ENCODE results near the gene MRAP2.
A peak's percentile ranks its signal among the peaks of the same experiment; 100 is the strongest.

MRAP2 gene, protein sequence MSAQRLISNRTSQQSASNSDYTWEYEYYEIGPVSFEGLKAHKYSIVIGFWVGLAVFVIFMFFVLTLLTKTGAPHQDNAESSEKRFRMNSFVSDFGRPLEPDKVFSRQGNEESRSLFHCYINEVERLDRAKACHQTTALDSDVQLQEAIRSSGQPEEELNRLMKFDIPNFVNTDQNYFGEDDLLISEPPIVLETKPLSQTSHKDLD

DNA sequence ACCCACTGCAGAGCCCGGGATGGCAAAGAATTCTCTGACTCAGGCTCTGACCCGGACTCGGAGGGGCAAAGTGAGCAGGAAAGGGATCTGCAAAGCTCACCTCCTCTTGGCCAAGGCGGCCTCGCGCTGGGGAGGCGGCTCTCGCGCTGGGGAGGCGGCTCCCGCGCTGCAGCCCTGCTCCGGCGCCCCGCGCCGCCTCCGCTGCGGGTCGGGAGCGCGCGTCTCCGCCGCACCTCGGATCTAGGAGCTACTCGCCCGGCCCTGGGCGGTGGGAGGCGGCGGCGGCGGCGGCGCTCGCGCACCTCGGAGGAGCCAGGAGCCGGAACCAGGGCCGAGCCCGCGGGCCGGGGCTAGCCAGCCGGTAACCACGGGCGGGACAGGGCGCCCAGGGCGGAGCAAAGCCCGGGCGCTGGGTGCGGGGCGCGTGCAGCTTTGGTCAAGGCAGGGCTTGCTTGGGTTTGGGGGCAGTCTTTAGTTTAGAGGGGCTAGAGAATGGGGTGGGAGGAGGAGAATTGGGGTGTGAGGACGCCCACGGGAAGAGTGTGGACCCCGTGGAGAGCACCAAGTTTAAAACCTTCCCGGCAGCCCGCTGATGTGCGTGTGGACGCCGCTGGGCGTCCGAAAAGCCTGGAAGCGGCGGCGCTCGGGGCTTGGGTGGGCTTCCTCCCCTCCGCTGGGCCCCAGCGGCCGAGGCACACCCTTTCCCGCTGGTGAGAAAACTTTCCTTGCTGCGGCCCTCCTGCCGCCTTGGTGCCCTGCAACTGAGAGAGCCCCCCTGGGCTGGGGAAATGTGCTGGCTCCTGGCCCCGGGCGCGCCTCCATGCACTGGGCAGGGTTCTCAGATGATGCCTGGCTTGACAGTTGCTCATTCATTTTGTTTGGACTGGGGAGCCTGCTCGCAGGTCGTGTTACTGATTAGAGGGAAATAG, at the start of gene MRAP2:
TSS of gene MRAP2 (plus strand) at position 250 of the 929 bp plus-strand sequence. CDS start 21,547 bp downstream, outside the sequence.
- Histone ChIP-seq H3K9me3 (ENCODE audit: control insufficient read depth, low read length) (no peaks in the 10 kb centered on the region), H3K79me2 (no peaks in the 10 kb centered on the region), H3K4me2 (ENCODE audit: low read length) (peak within 1 kb of the TSS; percentile 85), H3K9ac (no peak within 1 kb of the TSS), H3K27me3 (ENCODE audit: control insufficient read depth, insufficient read depth, low read length) (no peaks in the 10 kb centered on the region), H3K4me1 (no peaks in the 10 kb centered on the region), H3K4me3 (ENCODE audit: low read depth, low read length) (peak within 1 kb of the TSS; percentile 51), H3K36me3 (ENCODE audit: control insufficient read depth, insufficient read depth, low read length) (no peaks in the 10 kb centered on the region), H3K27ac (no peak within 1 kb of the TSS), H2AFZ (peak within 1 kb of the TSS; percentile 90)
- TF ChIP-seq, protein P1, sequence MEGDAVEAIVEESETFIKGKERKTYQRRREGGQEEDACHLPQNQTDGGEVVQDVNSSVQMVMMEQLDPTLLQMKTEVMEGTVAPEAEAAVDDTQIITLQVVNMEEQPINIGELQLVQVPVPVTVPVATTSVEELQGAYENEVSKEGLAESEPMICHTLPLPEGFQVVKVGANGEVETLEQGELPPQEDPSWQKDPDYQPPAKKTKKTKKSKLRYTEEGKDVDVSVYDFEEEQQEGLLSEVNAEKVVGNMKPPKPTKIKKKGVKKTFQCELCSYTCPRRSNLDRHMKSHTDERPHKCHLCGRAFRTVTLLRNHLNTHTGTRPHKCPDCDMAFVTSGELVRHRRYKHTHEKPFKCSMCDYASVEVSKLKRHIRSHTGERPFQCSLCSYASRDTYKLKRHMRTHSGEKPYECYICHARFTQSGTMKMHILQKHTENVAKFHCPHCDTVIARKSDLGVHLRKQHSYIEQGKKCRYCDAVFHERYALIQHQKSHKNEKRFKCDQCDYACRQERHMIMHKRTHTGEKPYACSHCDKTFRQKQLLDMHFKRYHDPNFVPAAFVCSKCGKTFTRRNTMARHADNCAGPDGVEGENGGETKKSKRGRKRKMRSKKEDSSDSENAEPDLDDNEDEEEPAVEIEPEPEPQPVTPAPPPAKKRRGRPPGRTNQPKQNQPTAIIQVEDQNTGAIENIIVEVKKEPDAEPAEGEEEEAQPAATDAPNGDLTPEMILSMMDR (IDR thresholded peaks at IDR 0.05), result no peak

DNA sequence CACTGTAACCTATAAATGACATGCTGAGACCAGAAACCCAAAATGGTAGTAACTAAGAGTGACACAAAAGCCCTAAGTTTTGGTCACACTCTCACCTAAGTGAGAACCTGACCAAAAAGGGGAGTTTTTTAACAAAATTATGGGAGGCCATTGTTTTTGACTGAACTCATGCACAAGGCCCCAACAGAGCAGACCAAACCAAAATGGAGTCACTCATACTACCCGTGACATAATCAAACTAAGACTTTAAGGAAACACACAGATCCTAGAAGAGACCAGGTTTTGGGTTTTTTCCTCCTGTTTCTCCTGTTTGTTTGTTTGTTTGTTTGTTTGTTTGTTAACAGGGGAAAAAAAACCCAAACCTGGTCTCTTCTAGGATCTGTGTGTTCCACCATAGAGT, 49.2 kb upstream of the MRAP2 start:
- no peak overlapping the region for H2AFZ ChIP-seq
- H3K4me3 ChIP-seq (ENCODE audit: low read depth, low read length), result no peak overlapping the region
- no peaks in the 10 kb centered on the region for H3K27me3 ChIP-seq (ENCODE audit: control insufficient read depth, insufficient read depth, low read length)
- H3K4me1 ChIP-seq, result no peaks in the 10 kb centered on the region
- H3K27ac ChIP-seq, result no peak overlapping the region
- H3K9me3 ChIP-seq (ENCODE audit: control insufficient read depth, low read length), result no peaks in the 10 kb centered on the region
- H3K9ac ChIP-seq, result no peak overlapping the region
- no peak overlapping the region for H3K4me2 ChIP-seq (ENCODE audit: low read length)
- H3K79me2 ChIP-seq, result no peaks in the 10 kb centered on the region
- TF ChIP-seq, protein P1 (IDR thresholded peaks at IDR 0.05), result no peak
- H3K36me3 ChIP-seq (ENCODE audit: control insufficient read depth, insufficient read depth, low read length), result no peaks in the 10 kb centered on the region

DNA sequence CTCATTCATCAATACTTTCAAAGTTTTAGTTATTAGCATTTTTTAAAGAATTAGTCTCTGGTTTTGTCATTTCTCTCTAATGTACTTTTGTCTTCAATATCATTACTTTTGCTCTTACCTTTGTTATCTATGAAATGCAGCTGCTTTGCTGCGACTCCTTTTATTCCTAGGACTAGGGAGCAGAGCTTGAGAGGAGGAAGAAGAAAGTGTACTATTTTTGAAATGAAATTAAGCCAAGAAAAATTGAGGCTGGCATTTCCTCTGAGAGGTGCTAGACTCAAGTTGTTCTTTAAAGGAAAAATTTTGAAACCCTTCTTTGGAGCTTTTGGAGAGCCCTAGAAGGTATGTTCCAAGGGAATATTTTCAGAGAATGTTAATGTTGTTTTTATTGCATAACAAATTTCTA, 48.3 kb upstream of the MRAP2 start:
- H3K4me2 ChIP-seq (ENCODE audit: low read length), result no peak overlapping the region
- no peak overlapping the region for H3K27ac ChIP-seq
- H3K4me3 ChIP-seq (ENCODE audit: low read depth, low read length), result no peak overlapping the region
- H3K36me3 ChIP-seq (ENCODE audit: control insufficient read depth, insufficient read depth, low read length), result no peaks in the 10 kb centered on the region
- H3K9ac ChIP-seq, result no peak overlapping the region
- TF ChIP-seq, protein P1 (IDR thresholded peaks at IDR 0.05), result no peak
- no peaks in the 10 kb centered on the region for H3K79me2 ChIP-seq
- peaks cover under 1% of the 10 kb centered on the region for H3K9me3 ChIP-seq (ENCODE audit: control insufficient read depth, low read length)
- no peak overlapping the region for H2AFZ ChIP-seq
- no peaks in the 10 kb centered on the region for H3K27me3 ChIP-seq (ENCODE audit: control insufficient read depth, insufficient read depth, low read length)
- H3K4me1 ChIP-seq, result no peaks in the 10 kb centered on the region

DNA sequence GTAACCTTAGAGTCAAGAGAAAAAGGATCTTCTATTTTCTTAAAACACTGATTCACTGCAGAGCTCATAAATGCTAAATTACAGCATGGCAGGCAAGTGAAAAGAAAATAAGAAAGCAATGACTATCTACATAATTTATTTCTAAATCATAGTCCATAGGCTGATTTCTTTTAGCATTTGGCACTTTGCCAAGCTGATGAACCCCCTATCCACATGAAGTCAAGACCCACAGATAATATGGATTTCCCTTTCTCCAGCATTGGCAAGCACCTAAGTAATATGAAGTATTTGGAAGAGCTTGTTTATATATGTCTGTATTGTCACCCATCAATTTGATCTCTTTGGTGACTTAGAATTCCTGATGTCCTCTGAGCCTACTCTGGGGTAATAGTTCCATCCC, 47.9 kb upstream of the MRAP2 start:
- H3K4me3 ChIP-seq (ENCODE audit: low read depth, low read length), result no peak overlapping the region
- no peak overlapping the region for H3K9ac ChIP-seq
- H3K36me3 ChIP-seq (ENCODE audit: control insufficient read depth, insufficient read depth, low read length), result no peaks in the 10 kb centered on the region
- no peak overlapping the region for H2AFZ ChIP-seq
- no peaks in the 10 kb centered on the region for H3K4me1 ChIP-seq
- H3K79me2 ChIP-seq, result no peaks in the 10 kb centered on the region
- no peak overlapping the region for H3K27ac ChIP-seq
- no peak overlapping the region for H3K4me2 ChIP-seq (ENCODE audit: low read length)
- peaks cover 2% of the 10 kb centered on the region for H3K9me3 ChIP-seq (ENCODE audit: control insufficient read depth, low read length)
- no peaks in the 10 kb centered on the region for H3K27me3 ChIP-seq (ENCODE audit: control insufficient read depth, insufficient read depth, low read length)
- TF ChIP-seq, protein P1 (IDR thresholded peaks at IDR 0.05), result no peak

All from parathyroid adenoma (tissue), 2 donors.